ENCODE measurements around the gene KRT76.

- TF ChIP-seq CTCF (IDR thresholded peaks at IDR 0.05) (no peak), POLR2A (IDR thresholded peaks at IDR 0.05) (no peak)
These were observed 2.4 kb downstream of the KRT76 start for GRCh38 chr12:52774629-52775250.
